NCI-H446 treated with DMSO at 0.1 percent for 48 hours (cell line): ENCODE measurements around the gene DDAH1.

Source experiments
- DNase-seq: peaks from one replicate; lab custom pipeline; 2025; lab: John Stamatoyannopoulos, UW

Gene DDAH1

DNA sequence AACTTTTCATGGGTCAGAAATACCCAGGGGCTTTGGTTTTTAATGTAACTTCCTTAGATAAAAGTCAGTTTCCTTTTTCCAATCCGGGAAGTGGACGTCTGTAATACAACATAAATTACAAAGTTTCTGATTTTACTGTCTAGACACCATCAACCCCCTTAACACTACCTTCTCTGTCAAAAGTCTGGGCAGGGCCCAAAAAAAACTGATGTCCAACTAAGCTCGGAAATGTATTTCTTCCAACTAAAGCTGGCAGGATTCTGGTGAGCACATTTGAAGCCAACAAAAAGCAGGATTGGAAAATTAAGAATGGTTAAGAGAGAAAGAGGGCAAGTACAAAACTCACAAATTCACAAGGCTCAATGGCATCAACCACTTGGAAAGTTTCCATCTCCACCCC is 24.3 kb downstream of the DDAH1 start:
- DNase-seq = peak; percentile 22

DNA sequence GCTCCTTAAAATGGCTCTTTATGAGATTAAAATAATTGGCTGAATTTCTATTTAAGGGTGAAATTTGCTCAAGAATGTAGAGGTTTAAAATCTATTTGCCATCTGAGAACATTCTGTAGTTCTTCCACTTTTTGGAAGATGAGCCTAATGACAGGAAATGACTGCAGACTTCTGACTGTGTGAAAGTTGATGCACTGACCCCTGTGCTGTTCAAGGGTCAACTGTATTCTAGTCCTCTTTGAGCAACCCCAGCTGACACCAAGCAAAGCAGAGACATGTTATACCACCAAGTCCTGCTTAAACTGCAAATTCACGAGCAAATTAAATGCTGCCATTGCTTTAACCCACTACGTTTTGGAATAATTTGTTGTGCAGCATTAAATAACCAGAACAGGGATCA is 26.6 kb downstream of the DDAH1 start:
- no peak for DNase-seq

DNA sequence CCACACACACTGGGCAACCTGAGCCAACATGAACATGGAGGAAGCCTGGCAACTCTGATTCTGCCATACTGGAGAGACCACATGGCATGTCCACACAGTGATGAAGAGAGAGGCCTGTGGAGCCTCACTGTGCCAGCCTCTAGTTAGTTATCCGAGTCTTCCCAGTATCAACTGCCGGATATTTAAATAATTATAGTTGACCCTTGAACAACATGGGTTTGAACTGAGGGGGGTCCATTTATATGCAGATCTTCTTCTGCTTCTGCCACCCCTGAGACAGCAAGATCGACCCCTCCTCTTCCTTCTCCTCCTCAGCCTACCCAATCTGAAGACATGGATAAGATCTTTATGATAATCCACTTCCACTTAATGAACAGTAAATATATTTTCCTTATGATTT is 27.8 kb downstream of the DDAH1 start:
- no peak for DNase-seq

DNA sequence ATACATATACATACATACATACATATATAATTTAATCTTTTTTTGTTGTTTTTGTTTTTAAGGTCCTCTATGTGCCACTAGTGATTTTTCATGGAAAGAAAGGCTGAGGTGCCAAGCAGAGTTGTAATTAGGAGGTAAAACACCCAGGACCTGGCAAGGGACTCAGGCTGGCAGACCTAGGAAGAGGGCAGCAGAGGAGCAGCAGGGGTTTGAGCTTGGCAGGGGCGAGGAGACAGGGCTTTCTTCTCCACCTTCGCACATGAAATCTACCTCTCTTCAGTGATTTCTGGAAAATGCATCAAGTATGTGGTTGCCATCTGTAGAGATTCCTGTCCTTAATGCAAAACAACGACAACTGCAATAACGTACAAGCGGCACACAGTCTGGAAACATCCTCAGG is 31.9 kb downstream of the DDAH1 start:
- no peak for DNase-seq

DNA sequence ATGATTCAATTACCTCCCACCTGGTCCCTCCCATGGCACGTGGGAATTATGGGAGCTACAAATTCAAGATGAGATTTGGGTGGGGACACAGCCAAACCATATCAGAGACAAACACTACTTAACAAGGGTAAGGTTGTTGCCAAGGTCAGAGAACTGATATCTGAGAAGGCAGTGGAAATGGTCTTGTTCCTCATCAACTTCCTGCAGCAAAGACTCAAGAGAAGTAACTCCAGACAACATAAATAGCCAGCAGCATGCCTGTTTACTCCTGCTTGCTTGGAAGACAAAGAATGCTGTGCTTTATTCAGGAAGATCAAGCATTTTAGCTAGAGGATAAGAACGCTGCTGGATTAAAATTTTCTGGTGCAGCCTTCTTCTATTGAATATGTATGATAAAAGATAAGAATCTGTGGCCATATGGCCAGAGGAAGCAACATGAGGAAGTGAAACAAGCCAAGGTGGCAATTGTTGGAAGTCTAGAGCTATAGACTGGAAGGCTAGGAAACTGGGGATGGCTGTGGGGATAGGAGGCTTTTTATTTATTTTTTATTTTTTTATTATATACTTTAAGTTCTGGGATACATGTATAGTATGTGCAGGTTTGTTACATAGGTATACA is 36.4 kb downstream of the DDAH1 start:
- no peak for DNase-seq

DNA sequence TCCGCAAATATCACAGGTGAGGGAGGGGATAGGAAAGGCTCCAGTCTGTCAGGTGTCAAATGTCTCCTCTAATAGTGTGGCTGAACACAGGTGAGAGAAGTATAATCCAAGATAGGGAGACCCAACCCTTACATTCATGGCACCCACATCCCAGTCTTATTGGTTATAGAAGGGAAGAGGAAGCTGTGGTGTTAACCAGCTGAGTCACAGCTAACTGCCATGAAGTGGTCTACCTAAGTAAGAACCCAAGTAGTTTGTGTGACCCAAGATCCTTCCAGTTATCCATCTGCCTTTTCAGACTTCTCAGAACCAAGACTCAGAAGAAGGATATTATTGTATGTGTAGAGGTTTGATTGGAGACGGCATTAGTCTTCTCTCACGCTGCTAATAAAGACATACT is 37.1 kb downstream of the DDAH1 start:
- no peak for DNase-seq

DNA sequence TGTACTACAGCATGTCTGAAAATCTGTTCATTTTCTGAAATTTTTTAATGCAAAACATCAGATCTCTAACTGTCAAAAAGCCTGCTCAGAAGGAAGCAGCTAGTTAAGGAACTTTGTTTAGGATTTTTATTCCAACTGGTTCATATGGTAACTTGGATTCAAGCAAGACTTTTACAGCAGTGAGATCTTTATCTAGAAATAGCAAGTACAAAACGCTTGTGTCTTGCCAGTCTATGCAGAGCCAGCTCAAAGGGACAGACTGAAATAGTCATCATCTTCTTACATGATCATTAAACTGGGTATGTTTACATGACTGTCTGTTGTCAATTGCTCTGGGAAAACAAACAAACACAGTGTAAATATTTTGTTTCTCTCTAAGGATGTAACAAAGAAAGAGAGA is 37.6 kb downstream of the DDAH1 start:
- no peak for DNase-seq

DNA sequence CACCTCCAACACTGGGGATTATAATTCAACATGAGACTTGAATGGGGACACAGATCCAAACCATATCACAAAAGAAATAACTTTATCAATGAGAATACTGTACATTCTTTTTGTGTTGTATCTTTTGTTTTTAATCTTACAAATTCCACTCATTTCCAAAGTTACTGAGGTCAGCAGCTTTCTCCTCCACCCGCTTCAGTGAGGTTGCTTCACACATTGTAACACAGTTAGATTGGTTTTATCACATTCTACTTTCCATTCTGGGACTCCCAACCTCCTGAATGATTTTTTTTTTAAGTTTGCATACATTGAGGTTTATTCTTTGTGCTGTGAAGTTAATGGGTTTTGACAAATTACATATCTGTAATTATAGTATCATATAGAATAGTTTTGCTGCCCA is 43.8 kb downstream of the DDAH1 start:
- DNase-seq = no peak

DNA sequence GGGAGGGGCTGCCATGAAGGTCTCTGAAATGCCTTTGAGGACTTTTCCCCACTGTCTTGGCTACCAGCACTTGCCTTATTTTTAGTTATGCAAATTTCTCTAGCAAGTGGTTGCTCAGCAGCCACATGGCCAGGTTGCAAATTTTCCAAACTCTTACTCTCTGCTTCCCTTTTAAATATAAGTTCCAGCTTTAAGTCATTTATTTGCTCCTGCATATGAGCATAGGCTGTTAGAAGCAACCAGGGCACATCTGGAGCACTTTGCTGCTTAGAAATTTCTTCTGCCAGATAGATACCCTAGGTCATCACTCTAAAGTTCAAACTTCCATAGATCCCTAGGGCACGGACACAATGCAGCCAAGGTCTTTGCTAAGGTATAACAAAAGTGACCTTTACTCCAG is 44.8 kb downstream of the DDAH1 start:
- no peak for DNase-seq

DNA sequence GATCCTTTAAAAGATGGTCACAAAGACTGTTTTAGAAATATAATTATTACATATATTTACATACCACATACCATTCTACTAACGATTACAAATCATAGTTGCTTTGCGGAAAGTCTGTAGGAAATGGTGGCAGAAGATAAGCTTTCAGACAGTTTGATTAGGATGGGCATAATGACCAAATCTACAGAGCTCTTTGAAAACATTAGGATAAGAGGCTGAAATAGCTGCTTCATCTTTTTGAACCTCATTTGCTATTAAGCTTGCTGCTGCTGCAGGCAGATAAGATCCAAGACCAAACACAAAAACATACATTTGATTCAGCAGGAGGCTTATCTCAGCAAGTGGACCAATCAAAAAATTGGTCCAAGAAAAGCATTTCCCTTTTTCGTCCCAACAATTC is 47.1 kb downstream of the DDAH1 start:
- no peak for DNase-seq

DNA sequence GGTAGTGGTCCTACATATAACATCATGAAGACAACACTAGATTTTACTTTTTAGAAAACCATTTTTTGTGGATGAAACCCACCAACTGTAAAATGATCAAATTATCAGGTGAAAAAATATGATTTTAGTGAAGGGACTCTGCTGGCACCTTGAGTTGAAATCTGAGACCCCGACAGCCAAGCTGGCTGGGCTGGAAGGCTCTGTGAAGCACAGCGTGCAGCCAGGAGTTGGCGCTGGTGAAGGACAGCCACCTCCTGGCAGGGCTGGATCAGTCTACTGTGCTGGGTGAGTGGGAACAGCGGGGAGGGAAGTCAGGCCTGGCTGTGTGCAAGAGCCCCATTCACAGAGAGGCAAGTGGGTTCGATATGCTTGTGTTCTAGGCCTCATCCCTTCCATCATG is 47.9 kb downstream of the DDAH1 start:
- peak; percentile 13 for DNase-seq

DNA sequence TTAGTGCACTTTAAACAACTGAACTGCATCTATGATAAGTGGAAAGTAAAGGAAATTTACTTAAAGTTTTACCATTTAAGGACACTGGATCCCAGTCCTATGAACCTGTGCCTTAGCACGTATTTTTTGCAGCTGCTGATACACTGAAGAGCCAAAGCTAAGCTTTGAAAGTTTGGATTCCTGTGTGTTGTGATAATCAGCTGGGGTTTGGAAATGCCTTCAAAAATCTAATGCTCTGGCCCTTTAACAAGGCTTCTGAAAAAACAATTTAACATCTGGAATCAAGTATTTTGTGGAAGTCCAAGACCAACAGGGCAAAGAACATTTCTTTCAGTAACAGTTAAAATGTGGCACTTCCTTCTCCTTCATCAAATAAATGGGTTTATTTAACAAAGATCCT is 51.8 kb downstream of the DDAH1 start:
- DNase-seq = no peak

DNA sequence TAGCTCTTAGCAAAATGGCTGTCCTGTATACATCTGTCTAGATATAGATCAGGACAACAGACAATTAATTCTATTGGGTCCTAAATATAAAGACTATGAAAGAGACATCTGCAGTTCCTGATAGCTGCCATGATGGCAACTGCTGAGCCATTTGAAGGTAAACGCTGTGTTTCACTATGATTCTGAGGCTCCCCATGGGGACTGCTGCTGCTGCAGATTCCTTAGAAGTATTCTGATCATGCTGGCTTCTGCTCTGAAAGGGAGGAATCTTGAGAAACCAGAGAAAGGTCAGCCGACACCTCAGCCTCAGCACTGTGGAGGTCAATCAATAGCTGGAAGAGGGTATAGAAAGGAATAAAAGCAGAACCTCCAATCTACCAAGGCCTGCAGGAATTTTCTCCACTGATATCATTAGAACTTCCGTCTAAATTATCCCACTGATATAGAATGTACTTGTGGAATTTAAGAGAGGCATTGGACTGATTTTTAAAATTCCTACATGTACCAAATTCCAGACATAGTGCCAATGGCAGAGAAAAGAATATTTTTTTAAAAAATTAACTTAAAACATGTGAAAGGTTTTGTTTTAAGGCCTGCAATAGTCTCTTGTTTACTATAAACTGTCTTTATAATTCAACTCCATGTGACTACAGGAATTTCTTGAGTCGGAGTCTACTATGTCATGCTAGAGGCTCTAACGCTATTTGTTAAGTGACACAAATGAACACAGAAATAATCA is 53.2 kb downstream of the DDAH1 start:
- no peak for DNase-seq

DNA sequence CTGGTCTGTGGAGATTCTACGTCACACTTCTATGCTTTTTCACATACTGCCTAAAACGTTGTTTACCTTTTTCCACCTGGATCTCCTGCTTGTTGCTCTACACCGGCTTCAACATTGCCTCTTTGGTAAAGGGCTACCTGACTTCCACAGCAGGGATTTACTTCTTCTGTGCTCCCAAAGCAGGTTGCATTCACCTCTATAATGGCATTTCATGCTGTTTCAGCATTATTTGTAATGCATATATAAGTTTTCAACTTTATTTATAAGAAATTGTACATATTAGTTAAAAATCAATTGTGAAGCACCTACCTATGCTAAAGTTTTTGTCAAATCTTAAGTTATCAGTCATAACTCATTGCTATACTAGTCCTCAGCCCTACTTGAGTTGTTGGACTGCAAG is 55.4 kb downstream of the DDAH1 start:
- DNase-seq = no peak

DNA sequence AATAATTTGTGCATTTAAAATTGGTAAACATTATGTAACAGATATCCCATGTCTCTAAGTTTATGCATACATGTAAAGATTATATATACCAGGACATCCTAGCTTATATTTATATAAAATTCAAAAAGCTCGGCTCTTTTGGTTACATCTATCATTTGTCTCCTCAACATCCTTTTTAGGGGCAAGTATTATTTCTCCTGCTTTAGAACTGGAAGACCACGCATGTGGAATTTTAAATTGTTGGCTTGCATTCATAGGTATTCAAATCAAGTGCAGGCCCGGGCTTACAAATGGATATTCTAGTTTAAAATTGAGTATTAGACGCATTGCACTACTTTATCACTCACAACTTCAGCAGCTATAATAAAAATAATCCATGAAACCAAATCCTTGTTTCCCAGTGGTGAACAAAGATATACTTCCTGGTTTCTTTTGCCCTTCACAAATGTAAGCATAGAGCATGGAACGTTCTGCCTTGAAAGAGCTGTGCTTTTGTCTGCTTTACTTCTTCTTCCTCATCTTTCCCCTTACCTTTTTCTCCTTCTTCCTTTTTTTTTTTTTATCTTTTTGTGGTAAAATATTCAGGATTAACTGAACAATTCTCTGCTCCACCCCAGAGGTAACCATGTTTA is 57.1 kb downstream of the DDAH1 start:
- DNase-seq = no peak

DNA sequence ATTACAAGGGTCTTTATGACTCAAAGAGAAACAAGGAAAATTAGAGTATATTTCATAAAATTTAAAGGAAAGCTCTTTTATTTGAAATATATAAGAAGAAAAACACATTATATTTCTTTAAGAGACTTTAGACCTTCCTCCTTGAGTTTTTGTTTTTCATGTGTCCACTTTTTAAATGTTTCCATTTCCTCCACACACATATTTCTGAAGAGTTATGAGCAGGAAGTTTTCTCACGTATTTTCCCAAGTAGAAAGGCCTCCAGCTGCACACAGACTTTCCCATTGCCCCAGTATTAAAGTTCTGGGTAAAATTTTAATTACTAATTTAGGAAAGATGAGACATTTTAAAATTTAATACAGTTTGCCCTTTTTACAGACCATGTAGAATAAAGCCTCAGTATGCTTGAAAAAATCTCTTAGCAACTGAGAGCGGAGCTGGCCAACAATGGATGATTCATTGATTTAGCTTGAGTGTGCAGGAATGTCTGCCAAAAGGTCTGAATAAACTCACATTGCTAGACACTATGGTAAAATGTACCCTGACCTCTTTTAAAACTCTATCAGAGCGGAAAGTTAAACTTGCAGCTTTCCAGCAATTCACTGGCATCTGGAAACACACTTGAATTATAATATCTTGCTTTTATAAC is 57.9 kb downstream of the DDAH1 start:
- peak; percentile 65 for DNase-seq

DNA sequence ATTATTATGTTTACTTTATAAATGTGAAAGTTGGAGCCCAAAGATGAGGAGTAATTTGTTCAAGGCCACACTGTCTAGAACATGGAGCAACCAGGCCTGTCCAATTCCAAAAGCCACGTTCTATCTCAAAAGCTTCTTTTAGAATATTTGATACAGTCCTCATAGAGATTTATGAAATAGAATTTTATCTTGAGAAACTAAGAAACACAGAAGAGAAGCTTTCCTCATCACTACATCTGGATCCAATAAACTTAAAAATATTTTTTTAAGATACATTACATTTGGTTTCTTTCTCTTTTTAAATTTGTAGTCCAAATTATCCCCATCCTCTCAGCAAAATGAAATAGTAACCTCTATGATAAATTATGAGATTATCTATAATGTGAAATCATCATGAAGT is 58.9 kb downstream of the DDAH1 start:
- DNase-seq = no peak

DNA sequence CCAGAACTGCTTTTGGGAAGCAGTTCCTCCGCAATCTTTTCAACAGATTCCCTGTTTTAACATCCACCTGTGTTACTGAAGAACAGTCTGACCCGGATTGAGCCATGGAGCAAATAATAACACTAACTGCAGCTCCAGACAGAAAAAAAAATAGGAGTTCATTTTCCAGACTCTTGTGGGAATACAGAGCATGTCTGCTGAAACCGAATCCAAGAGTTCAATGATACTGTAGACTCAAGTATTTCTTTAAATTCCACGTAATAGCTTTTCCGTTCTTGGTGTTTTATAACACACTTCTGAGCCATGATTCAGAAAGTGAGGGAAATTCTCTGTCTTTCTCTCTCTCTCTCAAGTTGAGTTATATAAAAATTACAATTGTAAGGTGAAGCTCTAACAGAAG is 60.6 kb downstream of the DDAH1 start:
- no peak for DNase-seq

DNA sequence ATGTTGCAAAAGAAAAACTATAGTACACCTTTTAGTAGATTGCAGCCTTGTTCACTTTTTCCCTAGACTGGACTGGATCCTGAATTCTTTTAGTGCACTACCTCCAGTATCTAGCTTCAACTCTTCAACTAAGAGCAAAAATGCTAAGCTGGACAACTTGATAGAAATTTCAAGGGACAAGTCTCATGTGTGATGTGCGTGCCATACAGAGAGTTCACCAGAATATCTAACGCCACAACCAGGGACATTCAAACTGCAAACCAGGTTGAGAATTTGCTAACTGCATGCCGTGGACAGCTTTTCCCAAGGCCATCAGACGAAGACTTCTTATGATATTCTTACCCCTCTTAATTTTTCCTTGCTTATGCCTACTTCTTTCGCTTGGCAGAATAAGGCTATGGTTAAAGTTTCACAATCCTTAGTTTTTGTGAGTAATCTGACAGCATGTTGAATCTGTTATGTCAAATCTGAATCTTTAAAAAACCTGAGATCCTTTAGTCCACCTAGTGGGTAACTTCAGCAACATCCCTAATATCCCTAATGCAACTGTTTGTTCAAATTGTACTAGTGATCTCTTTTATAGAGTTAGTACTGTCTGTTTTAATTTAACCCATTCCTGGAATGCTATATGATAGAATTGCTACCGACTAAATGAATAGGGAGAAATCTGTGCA is 66.4 kb downstream of the DDAH1 start:
- DNase-seq = no peak

DNA sequence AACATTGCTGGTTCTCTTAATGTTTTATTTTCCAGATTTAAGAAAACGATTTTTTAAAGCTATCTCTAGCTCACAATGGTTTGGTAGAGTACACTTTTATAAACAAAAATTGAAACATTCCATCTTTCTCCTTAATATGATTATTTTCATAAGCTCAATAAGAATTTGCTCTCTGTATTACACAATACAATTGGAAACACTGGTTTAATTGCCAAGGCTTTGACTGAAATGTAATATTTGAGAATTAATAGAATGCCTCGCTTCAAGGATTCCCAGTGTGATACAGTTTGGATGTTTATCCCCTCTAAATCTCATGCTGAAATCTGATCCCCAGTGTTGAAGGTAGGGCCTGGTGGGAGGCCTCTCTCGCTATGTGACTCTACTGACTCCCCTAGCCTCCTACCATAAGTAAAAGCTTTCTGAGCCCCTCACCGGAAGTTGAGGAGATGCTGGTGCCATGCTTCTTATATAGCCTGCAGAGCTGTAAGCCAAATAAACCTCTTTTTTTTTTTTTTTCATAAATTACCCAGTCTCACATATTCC is 67.4 kb downstream of the DDAH1 start:
- no peak for DNase-seq

DNA sequence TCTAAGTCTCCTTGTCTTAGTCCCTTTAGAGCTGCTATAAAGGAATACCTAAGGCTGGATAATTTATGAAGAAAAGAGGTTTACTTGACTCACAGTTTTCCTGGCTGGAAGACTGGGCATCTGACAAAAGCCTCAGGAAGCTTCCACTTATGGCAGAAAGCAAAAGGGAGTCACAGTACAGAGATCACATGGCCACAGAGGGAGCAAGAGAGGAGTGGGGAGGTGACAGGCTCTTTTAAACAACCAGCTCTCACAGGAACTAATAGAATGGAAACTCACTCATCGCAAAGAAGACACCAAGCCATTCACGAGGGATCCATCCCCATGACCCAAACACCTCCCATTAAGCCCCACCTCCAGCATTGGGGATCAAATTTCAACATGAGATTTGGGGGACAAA is 68.8 kb downstream of the DDAH1 start:
- DNase-seq = no peak

DNA sequence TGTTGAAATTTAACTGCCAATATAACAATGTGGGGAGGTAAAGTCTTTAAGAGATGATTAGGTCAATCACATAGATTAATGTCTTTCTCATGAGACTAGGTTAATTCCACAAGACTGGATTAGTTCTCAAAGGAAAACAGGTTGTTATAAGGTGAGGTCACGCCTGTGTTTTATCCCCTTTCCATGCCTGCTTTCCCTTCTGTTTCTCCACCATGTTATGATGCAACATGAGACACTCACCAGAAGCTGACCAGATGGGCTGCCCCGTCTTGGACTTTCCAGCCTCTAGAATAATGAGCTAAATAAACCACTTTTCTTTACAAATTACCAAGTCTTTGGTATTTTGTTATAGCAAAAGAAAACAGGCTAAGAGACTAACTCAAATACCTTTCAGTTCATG is 70.8 kb downstream of the DDAH1 start:
- DNase-seq = no peak
